B cell (primary cell): ENCODE results near the gene ZNF184. TPM values are rescaled to one million over a fixed set of nuclear protein-coding genes. Genes with fewer than 3 reads are reported as not detected.

ENCODE experiments used
- polyA plus RNA-seq: library from polyadenylated mRNA; depleted of rRNA; stranded (reverse); fragments of >200 nt; gene quantifications from 2 replicates; pipeline ENCODE4 v1.2.3, GENCODE V29; 2012
- small RNA-seq: library from RNA; depleted of rRNA; stranded (forward); fragments of <200 nt; gene quantifications from one replicate; pipeline ENCODE3, GENCODE V24; 2012; ENCODE audit warnings: low replicate concordance, low read depth; ENCODE audit not compliant: insufficient read length
- total RNA-seq, 2 donors: library from RNA; stranded (reverse); fragments of 120-200 nt in 1 of 2; gene quantifications; 1 replicate in 1 of 2; 2 replicates in 1 of 2; pipeline versions ENCODE4 v1.2.3 to v1.2.4, GENCODE V29; 2013 to 2022

Gene ZNF184
- total and polyA plus RNA-seq, 2 donors (not counting 1 experiment from before 2014, with no cell fraction given), result 3.7 to 11.8 TPM

Small RNA genes lying within 50 kb of the gene (small RNA-seq; reads per million reads assigned to genes)
- not detected for gene AL021918.1
- gene AL021918.2, result not detected
- gene MCFD2P1, result not detected

Other genes with a start within 250 kb of the ZNF184 start
- 2.0 and 2.4 TPM in 2 replicates for gene PRSS16, start 225.4 kb downstream of the ZNF184 start, total RNA-seq
- gene PRSS16, start 225.4 kb downstream of the ZNF184 start, polyA plus RNA-seq, result 0.78 and 1.3 TPM in 2 replicates
- gene POM121L2, start 160.8 kb downstream of the ZNF184 start, total RNA-seq, result not detected in 2 replicates
- gene POM121L2, start 160.8 kb downstream of the ZNF184 start, polyA plus RNA-seq, result not detected in 2 replicates
- 4.4 and 7.0 TPM in 2 replicates for gene ZNF391, start 84.3 kb downstream of the ZNF184 start, total RNA-seq
- 1.3 and 1.4 TPM in 2 replicates for gene ZNF391, start 84.3 kb downstream of the ZNF184 start, polyA plus RNA-seq